Esophagus squamous epithelium (tissue), 5 donors: ENCODE data around the gene PHACTR3. TPM values are rescaled to one million over a fixed set of nuclear protein-coding genes. Genes with fewer than 3 reads are reported as not detected.

ENCODE experiments used
- DNase-seq: peaks from one replicate; lab custom pipeline; 2025; lab: John Stamatoyannopoulos, UW
- H3K27ac ChIP-seq, 4 donors: fragments of 200-600 bp; sonication (generic); one replicate each; pipeline ENCODE4 v1.5.1; 2016 to 2019; ENCODE audit warnings: mild to moderate bottlenecking in 1 of 4
- H3K27me3 ChIP-seq, 4 donors: fragments of 200-600 bp; sonication (generic); 1 replicate in 3 of 4; 2 replicates in 1 of 4; pipeline versions ENCODE4 v1.5.1 to v1.6.0; 2017 to 2021; ENCODE audit warnings: antibody characterized with exemption in 1 of 4
- H3K36me3 ChIP-seq, 3 donors: fragments of 200-600 bp; sonication (generic); one replicate each; pipeline ENCODE4 v1.5.1; 2016 to 2019
- H3K4me1 ChIP-seq, 3 donors: fragments of 200-600 bp; sonication (generic); one replicate each; pipeline ENCODE4 v1.5.1; 2017 to 2019
- H3K4me3 ChIP-seq, 4 donors: fragments of 200-600 bp; sonication (generic); 1 replicate in 3 of 4; 2 replicates in 1 of 4; pipeline ENCODE4 v1.5.1; 2016 to 2019; ENCODE audit warnings: mild to moderate bottlenecking in 2 of 4, moderate library complexity in 1 of 4
- H3K9me3 ChIP-seq, 3 donors: fragments of 200-600 bp; sonication (generic); one replicate each; pipeline ENCODE4 v1.5.1; 2016 to 2019
- CTCF ChIP-seq, 6 experiments: fragments of 450-650 bp in 4 of 6; fragments of 200-600 bp in 2 of 6; sonication (generic) in 2 of 6; IDR thresholded peaks; one replicate each; pipeline ENCODE4 v1.5.1; 2016 to 2019; ENCODE audit warnings: antibody characterized with exemption in 6 of 6, mild to moderate bottlenecking in 4 of 6, moderate library complexity in 4 of 6
- POLR2A ChIP-seq, 4 donors: fragments of 450-650 bp; IDR thresholded peaks; one replicate each; pipeline ENCODE4 v1.6.1; 2017; ENCODE audit warnings: antibody characterized with exemption in 4 of 4, mild to moderate bottlenecking in 4 of 4, moderate library complexity in 3 of 4
- whole genome bisulfite sequencing, 2 donors: methylation state at CpG; one replicate each; pipeline ENCODE4 v1.1.5; 2018; 5-methylcytosine and 5-hydroxymethylcytosine counted together
- intact Hi-C: fragments of 100-400 bp; cut with DNase I; formaldehyde crosslinking; loops from one replicate; pipeline ENCODE4 v1.15.0; 2022
- total RNA-seq, 4 donors: library from RNA; depleted of rRNA; stranded (reverse); fragments of >200 nt; gene quantifications; one replicate each; pipeline ENCODE4 v1.1.0, GENCODE V29; 2016
- donor health status: DM: yes; HTN: yes; CAD: no.

Gene PHACTR3
- total RNA-seq, 4 donors from 2014 or later, result 0.13 to 2.5 (median 0.32) TPM

- Histone ChIP-seq H3K4me3 (no peak overlapping the region), H3K9me3 (no peaks in the 10 kb centered on the region), H3K36me3 (no peaks in the 10 kb centered on the region), H3K27ac (no peak overlapping the region), H3K27me3 (no peaks in the 10 kb centered on the region), H3K4me1 (peaks cover 0 to 10% (median 0%) of the 10 kb centered on the region in 3 donors)
- DNase-seq, result no peak
- TF ChIP-seq CTCF (IDR thresholded peaks at IDR 0.05) (no peak), POLR2A (IDR thresholded peaks at IDR 0.05) (no peak)
- intact Hi-C loops, result no loop called here
- WGBS, 2 donors, result 89 to 98% methylated on average over 3 to 6 of the region's 7 CpGs
These were observed 216.9 kb downstream of the PHACTR3 start for GRCh38 chr20:59821201-59821600.

GRCh38 chr20:59821788-59822187, 217.4 kb downstream of the PHACTR3 start:
- 56 to 98% methylated on average over 4 to 5 of the region's 19 CpGs for WGBS, 2 donors
- Histone ChIP-seq H3K4me1 (peaks cover 0 to 13% (median 0%) of the 10 kb centered on the region in 3 donors), H3K27me3 (no peaks in the 10 kb centered on the region), H3K27ac (no peak overlapping the region), H3K9me3 (no peaks in the 10 kb centered on the region), H3K4me3 (no peak overlapping the region), H3K36me3 (no peaks in the 10 kb centered on the region)
- no peak for DNase-seq
- TF ChIP-seq POLR2A (IDR thresholded peaks at IDR 0.05) (no peak), CTCF (IDR thresholded peaks at IDR 0.05) (no peak)
- intact Hi-C loops, result no loop called here

GRCh38 chr20:59822291-59823029, 218.1 kb downstream of the PHACTR3 start:
- WGBS, 2 donors, result 82 to 83% methylated on average over 9 to 13 of the region's 21 CpGs
- H3K4me1 ChIP-seq, result peaks cover 0 to 20% (median 0%) of the 10 kb centered on the region in 3 donors
- TF ChIP-seq POLR2A (IDR thresholded peaks at IDR 0.05), result no peak
- H3K4me3 ChIP-seq, result no peak overlapping the region
- intact Hi-C loops, result no loop called here
- no peak for DNase-seq
- H3K27me3 ChIP-seq, result no peaks in the 10 kb centered on the region
- H3K27ac ChIP-seq, result no peak overlapping the region
- H3K9me3 ChIP-seq, result no peaks in the 10 kb centered on the region
- H3K36me3 ChIP-seq, result no peaks in the 10 kb centered on the region

- Histone ChIP-seq H3K27me3 (no peaks in the 10 kb centered on the region), H3K4me3 (no peak overlapping the region), H3K27ac (no peak overlapping the region), H3K9me3 (no peaks in the 10 kb centered on the region), H3K36me3 (no peaks in the 10 kb centered on the region), H3K4me1 (peaks cover 0 to 21% (median 0%) of the 10 kb centered on the region in 3 donors)
- WGBS, 2 donors, result 72 to 75% methylated on average over 9 of the region's 9 CpGs
- no peak for TF ChIP-seq CTCF (IDR thresholded peaks at IDR 0.05)
- no peak for TF ChIP-seq POLR2A (IDR thresholded peaks at IDR 0.05)
- intact Hi-C loops, result no loop called here
- DNase-seq, result no peak
These were observed 218.7 kb downstream of the PHACTR3 start for GRCh38 chr20:59823030-59823423.

- H3K36me3 ChIP-seq, result no peaks in the 10 kb centered on the region
- H3K4me3 ChIP-seq, result no peak overlapping the region
- WGBS, 2 donors, result 54 to 64% methylated on average over 2 to 5 of the region's 8 CpGs
- TF ChIP-seq CTCF (IDR thresholded peaks at IDR 0.05) (no peak), POLR2A (IDR thresholded peaks at IDR 0.05) (no peak)
- no peaks in the 10 kb centered on the region for H3K9me3 ChIP-seq
- H3K27ac ChIP-seq, result no peak overlapping the region
- H3K27me3 ChIP-seq, result no peaks in the 10 kb centered on the region
- peaks cover 0 to 21% (median 0%) of the 10 kb centered on the region in 3 donors for H3K4me1 ChIP-seq
- intact Hi-C loops, result no loop called here
- no peak for DNase-seq
These were observed 219.3 kb downstream of the PHACTR3 start for GRCh38 chr20:59823491-59824259.
